ENCODE measurements around the gene PPP1R3F.

DNA sequence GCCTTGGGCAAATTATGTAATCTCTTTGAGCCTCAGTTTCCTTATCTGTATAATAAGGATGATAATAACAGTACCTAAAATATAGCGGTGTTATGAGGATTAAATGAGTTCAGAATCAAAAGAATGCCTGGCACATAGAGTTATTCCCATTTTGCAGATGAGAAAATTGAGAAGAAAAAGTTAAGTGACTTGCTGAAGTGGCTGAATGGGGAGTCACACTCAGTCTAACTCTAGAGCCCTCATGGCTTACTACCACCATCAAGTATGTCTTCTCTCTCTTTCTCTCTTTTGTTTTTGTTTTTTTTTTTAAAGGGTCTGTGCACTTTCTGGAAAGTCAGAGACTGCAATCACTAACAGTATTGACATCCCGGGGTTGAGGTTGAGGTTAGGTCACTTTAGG is 37.1 kb upstream of the PPP1R3F start:
- TF ChIP-seq, protein P1, sequence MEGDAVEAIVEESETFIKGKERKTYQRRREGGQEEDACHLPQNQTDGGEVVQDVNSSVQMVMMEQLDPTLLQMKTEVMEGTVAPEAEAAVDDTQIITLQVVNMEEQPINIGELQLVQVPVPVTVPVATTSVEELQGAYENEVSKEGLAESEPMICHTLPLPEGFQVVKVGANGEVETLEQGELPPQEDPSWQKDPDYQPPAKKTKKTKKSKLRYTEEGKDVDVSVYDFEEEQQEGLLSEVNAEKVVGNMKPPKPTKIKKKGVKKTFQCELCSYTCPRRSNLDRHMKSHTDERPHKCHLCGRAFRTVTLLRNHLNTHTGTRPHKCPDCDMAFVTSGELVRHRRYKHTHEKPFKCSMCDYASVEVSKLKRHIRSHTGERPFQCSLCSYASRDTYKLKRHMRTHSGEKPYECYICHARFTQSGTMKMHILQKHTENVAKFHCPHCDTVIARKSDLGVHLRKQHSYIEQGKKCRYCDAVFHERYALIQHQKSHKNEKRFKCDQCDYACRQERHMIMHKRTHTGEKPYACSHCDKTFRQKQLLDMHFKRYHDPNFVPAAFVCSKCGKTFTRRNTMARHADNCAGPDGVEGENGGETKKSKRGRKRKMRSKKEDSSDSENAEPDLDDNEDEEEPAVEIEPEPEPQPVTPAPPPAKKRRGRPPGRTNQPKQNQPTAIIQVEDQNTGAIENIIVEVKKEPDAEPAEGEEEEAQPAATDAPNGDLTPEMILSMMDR (IDR thresholded peaks at IDR 0.05; ENCODE audit: low read length) = no peak
- no peak for TF ChIP-seq EZH2 (IDR thresholded peaks at IDR 0.05; ENCODE audit: borderline replicate concordance, low read length)
